Measurements from ENCODE around the gene TTLL8. TPM values are rescaled to one million over a fixed set of nuclear protein-coding genes. Genes with fewer than 3 reads are reported as not detected.

The TTLL8 gene
- total RNA-seq (2014; rRNA removed) (not detected in 2 replicates), Bru-seq, nascent RNA (not detected), BruChase-seq, experiment 1, labeled RNA remaining after a 6-hour chase (not detected), BruChase-seq, experiment 2, labeled RNA remaining after a 2-hour chase (not detected)
- long read RNA-seq = 0 reads

DNA sequence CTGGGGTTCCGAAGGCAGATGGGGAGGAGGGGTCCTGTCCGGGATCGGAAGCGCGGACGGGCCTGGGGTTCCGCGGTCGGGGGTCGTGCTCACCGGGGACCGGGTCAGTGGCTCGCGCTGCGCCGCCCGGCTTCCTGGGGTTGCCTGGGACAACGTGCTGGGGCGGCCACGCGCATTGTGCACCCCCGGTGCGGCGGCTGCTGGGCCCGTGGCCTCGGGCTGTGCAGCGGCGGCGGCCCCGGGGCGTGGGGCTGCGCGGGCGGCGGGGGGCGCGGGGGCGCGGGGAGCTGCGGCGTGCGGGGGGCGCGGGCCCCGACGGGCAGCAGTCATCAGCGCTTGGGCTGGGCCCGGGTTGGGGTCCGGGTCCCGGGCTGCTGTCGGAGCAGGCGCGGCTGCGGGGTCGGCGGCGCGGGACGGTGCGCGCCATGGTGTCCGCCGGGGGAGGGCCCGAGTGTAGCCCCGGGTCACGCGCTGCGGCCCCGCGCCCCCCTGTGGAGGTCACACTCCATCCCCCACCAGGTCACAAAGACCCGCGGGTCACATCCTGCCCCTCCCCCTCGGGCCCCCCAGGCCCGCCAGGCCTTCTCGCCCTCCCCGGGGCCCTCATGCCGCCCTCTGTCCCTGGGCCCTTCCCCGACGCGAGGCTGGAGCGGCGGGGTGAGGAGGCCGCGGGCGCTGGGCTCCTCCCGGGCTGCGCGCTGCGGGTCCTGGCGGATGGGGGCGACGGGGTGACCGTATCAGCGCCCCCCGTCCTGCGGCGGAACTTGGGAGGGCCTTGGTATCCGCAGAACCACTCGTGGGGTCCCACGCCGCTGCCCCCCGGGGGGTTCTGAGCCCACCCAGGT, at the start of gene TTLL8:
TTLL8 (minus strand) TSS at position 238 of the 845 bp plus-strand sequence.
- Histone ChIP-seq H3K4me2 (ENCODE audit: low read length) (no peak within 1 kb of the TSS), H3K27me3 (ENCODE audit: low read length) (no peaks in the 10 kb centered on the region)
- no TSS peak for BruUV-seq (replicated peaks)

DNA sequence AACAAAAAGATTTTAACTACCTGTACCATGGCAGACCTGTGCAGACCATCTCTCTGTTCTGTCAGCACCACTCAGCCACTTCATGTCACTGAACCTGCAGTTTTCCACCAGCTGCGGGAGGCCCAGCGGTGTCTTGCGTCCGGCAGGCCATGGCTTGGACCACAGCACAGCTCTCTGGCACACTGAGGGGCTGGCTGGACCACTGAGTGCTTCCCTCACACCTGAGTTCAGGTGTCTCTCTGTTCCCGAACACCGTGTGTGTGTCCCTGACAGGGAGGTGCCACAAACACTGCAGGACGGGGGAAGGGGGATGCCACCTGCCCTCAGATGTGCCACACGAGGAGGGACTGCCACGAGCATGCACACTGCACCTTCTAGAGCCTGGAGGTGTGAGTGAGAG, 49.4 kb upstream of the TTLL8 start:
- H3K27me3 ChIP-seq (ENCODE audit: low read length) = no peaks in the 10 kb centered on the region
- ChIA-PET POLR2A (ENCODE audit: unreplicated experiment) (no interaction called here), CTCF (no interaction called here)
- H3F3A ChIP-seq (ENCODE audit: low read length, unreplicated experiment) = no peaks in the 10 kb centered on the region
- no peaks in the 10 kb centered on the region for H3K9me2 ChIP-seq (replicated peaks; ENCODE audit: low read length)
- no TSS peak for BruUV-seq (replicated peaks)
- H3K9me3 ChIP-seq (ENCODE audit: low read length) = no peaks in the 10 kb centered on the region
- no peak overlapping the region for H3K27ac ChIP-seq (ENCODE audit: low read length)
- H3K4me2 ChIP-seq (ENCODE audit: low read length) = no peak overlapping the region
- H4K20me1 ChIP-seq (ENCODE audit: low read length) = no peaks in the 10 kb centered on the region
- H3K9ac ChIP-seq (ENCODE audit: low read length) = no peak overlapping the region
- H3K36me3 ChIP-seq (ENCODE audit: low read depth, low read length) = no peaks in the 10 kb centered on the region
- no peak overlapping the region for H3K4me3 ChIP-seq (ENCODE audit: low read length)
- intact Hi-C loops (cut with micrococcal nuclease) = no loop called here
- no peaks in the 10 kb centered on the region for H3K79me2 ChIP-seq (ENCODE audit: low read length)
- DNase-seq (no peak), ATAC-seq (no peak)
- H2AFZ ChIP-seq (ENCODE audit: low read length) = no peak overlapping the region
- TF ChIP-seq, protein P1, sequence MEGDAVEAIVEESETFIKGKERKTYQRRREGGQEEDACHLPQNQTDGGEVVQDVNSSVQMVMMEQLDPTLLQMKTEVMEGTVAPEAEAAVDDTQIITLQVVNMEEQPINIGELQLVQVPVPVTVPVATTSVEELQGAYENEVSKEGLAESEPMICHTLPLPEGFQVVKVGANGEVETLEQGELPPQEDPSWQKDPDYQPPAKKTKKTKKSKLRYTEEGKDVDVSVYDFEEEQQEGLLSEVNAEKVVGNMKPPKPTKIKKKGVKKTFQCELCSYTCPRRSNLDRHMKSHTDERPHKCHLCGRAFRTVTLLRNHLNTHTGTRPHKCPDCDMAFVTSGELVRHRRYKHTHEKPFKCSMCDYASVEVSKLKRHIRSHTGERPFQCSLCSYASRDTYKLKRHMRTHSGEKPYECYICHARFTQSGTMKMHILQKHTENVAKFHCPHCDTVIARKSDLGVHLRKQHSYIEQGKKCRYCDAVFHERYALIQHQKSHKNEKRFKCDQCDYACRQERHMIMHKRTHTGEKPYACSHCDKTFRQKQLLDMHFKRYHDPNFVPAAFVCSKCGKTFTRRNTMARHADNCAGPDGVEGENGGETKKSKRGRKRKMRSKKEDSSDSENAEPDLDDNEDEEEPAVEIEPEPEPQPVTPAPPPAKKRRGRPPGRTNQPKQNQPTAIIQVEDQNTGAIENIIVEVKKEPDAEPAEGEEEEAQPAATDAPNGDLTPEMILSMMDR (conservative IDR thresholded peaks at IDR 0.05; ENCODE audit: low read depth, low read length) = no peak
- TF ChIP-seq EZH2 (IDR thresholded peaks at IDR 0.05; ENCODE audit: low read length, unreplicated experiment) (no peak), EZH2phosphoT487 (IDR thresholded peaks at IDR 0.05; ENCODE audit: borderline replicate concordance, low read length) (no peak)
- peaks cover 3% of the 10 kb centered on the region; the same call in 1 of the 2 replicates for H3K4me1 ChIP-seq (ENCODE audit: insufficient read depth, low read length)

More for the DNA sequence above, at the start of gene TTLL8:
- Histone ChIP-seq H3F3A (ENCODE audit: low read length, unreplicated experiment) (no peaks in the 10 kb centered on the region), H3K36me3 (ENCODE audit: low read depth, low read length) (no peaks in the 10 kb centered on the region), H2AFZ (ENCODE audit: low read length) (no peak within 1 kb of the TSS), H3K4me3 (ENCODE audit: low read length) (no peak within 1 kb of the TSS), H3K9me3 (ENCODE audit: low read length) (no peaks in the 10 kb centered on the region), H3K9me2 (replicated peaks; ENCODE audit: low read length) (no peaks in the 10 kb centered on the region), H3K79me2 (ENCODE audit: low read length) (no peaks in the 10 kb centered on the region), H3K4me1 (ENCODE audit: insufficient read depth, low read length) (0 out of 2 replicates have a peak, but pooled peaks cover 3% of the 10 kb centered on the region), H4K20me1 (ENCODE audit: low read length) (no peaks in the 10 kb centered on the region), H3K9ac (ENCODE audit: low read length) (no peak within 1 kb of the TSS), H3K27ac (ENCODE audit: low read length) (no peak within 1 kb of the TSS)
- no peak for ATAC-seq
- no peak for DNase-seq
- TF ChIP-seq EZH2phosphoT487 (IDR thresholded peaks at IDR 0.05; ENCODE audit: borderline replicate concordance, low read length) = no peak
- POLR2A ChIA-PET (ENCODE audit: unreplicated experiment) = no interaction called here
- intact Hi-C loops (cut with micrococcal nuclease) = no loop called here
- CTCF ChIA-PET = no interaction called here

DNA sequence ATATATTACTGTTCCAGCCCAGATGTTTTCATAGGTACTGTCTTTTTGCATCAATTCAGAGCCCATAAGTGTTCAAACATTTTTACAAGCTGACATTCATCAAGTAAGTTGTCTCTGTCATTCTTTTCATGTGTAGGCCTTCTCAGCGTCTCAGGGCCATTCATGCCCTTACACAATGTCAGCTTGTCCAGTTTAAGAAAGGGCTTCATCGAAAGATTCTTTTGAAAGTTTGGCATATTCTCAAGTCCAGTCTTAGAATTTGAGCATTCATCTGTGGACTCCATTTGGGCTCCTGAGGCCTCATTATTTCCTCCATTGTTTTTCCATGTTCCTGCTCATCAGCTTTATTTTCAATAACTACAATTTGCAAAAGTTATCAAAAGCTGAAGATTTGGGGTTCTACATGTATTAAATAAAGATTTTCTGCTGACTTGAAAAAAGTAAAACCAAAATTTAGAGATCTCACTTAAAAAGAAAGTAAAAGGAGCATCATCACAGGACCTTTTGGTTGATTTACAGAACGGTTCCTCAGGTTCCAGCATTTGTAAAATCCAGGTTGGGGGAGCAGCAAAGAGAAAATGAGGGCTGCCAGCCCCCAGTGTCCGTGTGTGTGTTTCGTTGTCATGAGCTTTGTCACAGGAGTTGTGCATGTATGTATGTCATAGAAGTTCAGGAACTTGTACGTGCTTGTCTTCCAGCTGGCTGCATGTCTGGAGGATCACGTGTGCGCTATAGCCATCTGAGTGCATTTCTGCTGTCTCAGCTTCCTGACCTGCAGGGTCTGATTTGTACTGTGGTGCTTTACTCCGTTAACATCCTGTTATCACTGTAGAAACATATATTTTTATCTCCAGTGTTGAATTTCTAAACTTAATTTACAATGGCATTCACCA, 47.4 kb upstream of the TTLL8 start:
- no peaks in the 10 kb centered on the region for H4K20me1 ChIP-seq (ENCODE audit: low read length)
- POLR2A ChIA-PET (ENCODE audit: unreplicated experiment) = no interaction called here
- BruUV-seq (replicated peaks) = no TSS peak

More for the DNA sequence above, 47.4 kb upstream of the TTLL8 start:
- intact Hi-C loops (cut with micrococcal nuclease) = no loop called here
- Histone ChIP-seq H3K4me3 (ENCODE audit: low read length) (no peak overlapping the region), H3F3A (ENCODE audit: low read length, unreplicated experiment) (no peaks in the 10 kb centered on the region), H3K4me2 (ENCODE audit: low read length) (no peak overlapping the region), H2AFZ (ENCODE audit: low read length) (no peak overlapping the region), H3K9me3 (ENCODE audit: low read length) (no peaks in the 10 kb centered on the region), H3K27ac (ENCODE audit: low read length) (no peak overlapping the region), H3K9ac (ENCODE audit: low read length) (no peak overlapping the region), H3K36me3 (ENCODE audit: low read depth, low read length) (no peaks in the 10 kb centered on the region), H3K79me2 (ENCODE audit: low read length) (no peaks in the 10 kb centered on the region), H3K27me3 (ENCODE audit: low read length) (no peaks in the 10 kb centered on the region), H3K9me2 (replicated peaks; ENCODE audit: low read length) (no peaks in the 10 kb centered on the region), H3K4me1 (ENCODE audit: insufficient read depth, low read length) (no peaks in the 10 kb centered on the region)
- no peak for DNase-seq
- TF ChIP-seq EZH2 (IDR thresholded peaks at IDR 0.05; ENCODE audit: low read length, unreplicated experiment) (no peak), EZH2phosphoT487 (IDR thresholded peaks at IDR 0.05; ENCODE audit: borderline replicate concordance, low read length) (no peak)
- TF ChIP-seq, protein P1 (conservative IDR thresholded peaks at IDR 0.05; ENCODE audit: low read depth, low read length) = no peak
- no peak for ATAC-seq
- CTCF ChIA-PET = no interaction called here

All from PC-3 (cell line).